Measurements from ENCODE around the gene SH3PXD2A.

The SH3PXD2A gene

DNA sequence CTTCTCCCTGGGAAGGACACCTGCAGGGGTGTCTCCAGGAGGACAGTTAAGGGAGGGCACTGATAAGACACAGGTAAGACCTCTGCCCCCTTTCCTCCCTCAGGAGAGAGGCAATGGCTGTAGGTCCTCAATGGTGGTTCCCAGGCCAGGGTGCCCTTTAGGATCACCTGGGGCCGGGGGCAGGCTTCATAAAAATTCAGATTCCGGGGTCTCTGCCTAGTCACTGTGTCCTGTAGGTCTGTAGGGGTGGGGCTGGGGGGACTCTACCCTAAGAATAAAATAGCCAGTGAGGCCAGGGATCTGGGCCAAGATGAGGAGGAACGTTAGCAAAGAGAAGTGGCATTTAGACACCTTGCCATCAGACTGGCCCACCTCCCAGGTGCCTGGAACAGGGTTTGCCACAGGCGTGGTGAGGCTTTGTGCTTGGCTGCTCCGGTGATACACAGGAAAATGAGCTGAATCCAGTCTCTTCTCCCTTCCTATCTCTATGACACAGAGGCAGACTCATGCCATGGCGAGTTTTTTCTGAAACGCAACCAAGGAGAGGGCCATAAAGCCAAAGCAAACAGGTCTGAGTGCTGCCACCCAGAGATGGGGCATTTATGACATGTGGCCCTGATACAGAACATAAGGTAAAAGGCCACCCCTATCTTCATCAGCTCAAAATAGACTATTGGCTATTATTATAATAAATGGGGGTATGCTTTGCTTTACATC lies 52.6 kb downstream of the SH3PXD2A start:
- TF ChIP-seq, protein P1, sequence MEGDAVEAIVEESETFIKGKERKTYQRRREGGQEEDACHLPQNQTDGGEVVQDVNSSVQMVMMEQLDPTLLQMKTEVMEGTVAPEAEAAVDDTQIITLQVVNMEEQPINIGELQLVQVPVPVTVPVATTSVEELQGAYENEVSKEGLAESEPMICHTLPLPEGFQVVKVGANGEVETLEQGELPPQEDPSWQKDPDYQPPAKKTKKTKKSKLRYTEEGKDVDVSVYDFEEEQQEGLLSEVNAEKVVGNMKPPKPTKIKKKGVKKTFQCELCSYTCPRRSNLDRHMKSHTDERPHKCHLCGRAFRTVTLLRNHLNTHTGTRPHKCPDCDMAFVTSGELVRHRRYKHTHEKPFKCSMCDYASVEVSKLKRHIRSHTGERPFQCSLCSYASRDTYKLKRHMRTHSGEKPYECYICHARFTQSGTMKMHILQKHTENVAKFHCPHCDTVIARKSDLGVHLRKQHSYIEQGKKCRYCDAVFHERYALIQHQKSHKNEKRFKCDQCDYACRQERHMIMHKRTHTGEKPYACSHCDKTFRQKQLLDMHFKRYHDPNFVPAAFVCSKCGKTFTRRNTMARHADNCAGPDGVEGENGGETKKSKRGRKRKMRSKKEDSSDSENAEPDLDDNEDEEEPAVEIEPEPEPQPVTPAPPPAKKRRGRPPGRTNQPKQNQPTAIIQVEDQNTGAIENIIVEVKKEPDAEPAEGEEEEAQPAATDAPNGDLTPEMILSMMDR (IDR thresholded peaks at IDR 0.05; ENCODE audit: low read depth, low read length) = no peak
- no peak for DNase-seq (ENCODE audit: low read depth in 2 of 2)
- no peak overlapping the region for H3K4me3 ChIP-seq (replicated peaks in 1 of 2; ENCODE audit: low read depth in 2 of 2, low read length in 2 of 2)

DNA sequence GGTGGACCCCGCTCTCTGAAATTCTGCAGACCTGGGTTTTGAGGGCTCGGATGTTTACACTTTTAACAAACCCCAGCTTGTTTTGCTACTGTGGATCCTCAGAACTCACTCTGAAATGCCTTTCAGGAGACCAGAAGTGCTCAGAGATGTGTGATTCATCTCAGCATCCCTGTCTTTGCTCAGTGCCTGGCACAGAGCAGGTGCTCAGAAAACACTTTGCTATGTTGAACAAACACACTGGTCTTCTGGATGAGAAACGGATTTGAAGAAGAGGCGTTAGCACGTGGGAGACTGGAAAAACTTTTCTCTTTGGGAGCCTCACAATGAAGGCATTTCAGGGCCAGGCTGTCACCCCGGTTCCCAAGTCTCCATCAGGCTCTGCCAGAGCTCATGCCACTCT lies 53.3 kb downstream of the SH3PXD2A start:
- no peak overlapping the region for H3K4me3 ChIP-seq (replicated peaks in 1 of 2; ENCODE audit: low read depth in 2 of 2, low read length in 2 of 2)
- TF ChIP-seq, protein P1 (IDR thresholded peaks at IDR 0.05; ENCODE audit: low read depth, low read length) = no peak
- DNase-seq (ENCODE audit: low read depth in 2 of 2) = no peak

DNA sequence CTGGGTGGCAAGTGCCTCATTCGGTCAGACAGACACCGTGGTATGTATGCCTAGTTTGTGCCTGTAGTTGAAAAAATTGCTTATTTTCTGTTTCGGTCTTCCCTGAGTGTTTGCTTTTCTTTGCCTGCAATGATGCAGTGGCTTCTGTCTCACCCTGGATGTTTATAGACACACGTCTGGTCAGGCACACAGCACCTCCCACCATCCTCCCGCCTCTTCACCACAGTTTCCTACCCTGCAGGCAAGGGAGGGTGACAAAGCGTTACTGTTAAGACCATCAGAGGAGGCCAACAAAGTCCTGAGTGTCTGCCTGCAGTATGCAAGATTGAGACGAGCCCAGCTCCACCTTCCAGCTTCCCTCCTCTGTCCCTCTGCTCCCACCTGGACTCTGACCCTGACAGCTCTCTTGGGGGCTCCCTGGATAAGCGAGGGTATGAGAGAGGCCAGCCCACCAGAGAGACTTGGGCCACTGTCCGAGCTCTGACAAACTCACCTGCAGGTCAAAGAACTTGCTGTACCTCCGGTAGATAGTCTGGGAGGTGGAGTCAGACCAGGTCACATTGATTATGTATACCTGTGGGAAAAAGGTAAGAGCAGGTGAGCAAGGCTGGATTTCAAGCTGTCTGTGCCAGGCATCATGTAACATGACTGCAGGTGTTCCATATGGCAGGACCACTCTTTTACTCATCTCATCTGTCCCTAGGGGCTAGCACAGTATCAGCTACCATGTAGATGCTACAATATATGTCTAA lies 54.4 kb downstream of the SH3PXD2A start:
- TF ChIP-seq, protein P1 (IDR thresholded peaks at IDR 0.05; ENCODE audit: low read depth, low read length) = no peak
- H3K4me3 ChIP-seq (replicated peaks in 1 of 2; ENCODE audit: low read depth in 2 of 2, low read length in 2 of 2) = no peak overlapping the region
- DNase-seq (ENCODE audit: low read depth in 2 of 2) = no peak

DNA sequence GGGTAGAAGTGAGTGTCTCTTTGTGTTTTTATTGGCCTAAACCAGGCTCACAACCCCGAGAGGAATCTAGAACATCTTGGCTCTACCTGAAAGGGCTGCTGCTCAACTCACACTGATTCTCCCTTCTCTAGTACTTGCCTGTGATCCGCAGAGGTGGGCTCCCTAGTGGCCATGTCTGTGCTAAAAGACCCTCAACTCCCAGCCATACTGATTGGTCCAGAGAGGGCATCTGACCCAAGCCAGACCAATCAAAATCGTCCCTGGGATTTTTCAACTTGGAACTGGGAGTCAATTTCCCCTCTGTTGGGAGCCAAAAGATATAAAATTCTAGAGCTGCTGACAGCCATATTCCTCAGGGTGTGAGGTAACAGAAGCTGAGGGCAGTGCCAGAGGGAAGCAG lies 55.3 kb downstream of the SH3PXD2A start:
- TF ChIP-seq, protein P1 (IDR thresholded peaks at IDR 0.05; ENCODE audit: low read depth, low read length) = no peak
- no peak overlapping the region for H3K4me3 ChIP-seq (replicated peaks in 1 of 2; ENCODE audit: low read depth in 2 of 2, low read length in 2 of 2)
- no peak for DNase-seq (ENCODE audit: low read depth in 2 of 2)

DNA sequence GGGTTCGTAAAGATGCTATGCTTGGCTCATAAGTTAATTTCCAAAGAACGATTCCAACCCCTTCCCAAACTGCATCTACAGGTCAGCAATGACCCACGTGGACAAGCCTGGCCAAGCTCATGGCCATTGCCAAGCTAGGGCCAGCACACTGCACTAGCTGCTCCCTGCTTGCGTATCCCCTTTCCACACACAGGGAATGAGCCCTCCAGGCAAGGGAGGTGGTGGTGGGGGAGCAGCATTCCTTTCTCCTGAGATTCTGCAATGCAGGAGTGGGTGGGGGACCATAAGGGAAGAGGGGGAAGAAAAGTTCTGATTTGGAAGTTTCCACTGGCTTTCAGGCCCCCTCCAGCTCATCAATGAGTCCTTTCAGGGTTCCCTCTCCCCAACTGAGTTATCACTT lies 56.0 kb downstream of the SH3PXD2A start:
- H3K4me3 ChIP-seq (replicated peaks in 1 of 2; ENCODE audit: low read depth in 2 of 2, low read length in 2 of 2) = no peak overlapping the region
- TF ChIP-seq, protein P1 (IDR thresholded peaks at IDR 0.05; ENCODE audit: low read depth, low read length) = no peak
- no peak for DNase-seq (ENCODE audit: low read depth in 2 of 2)

DNA sequence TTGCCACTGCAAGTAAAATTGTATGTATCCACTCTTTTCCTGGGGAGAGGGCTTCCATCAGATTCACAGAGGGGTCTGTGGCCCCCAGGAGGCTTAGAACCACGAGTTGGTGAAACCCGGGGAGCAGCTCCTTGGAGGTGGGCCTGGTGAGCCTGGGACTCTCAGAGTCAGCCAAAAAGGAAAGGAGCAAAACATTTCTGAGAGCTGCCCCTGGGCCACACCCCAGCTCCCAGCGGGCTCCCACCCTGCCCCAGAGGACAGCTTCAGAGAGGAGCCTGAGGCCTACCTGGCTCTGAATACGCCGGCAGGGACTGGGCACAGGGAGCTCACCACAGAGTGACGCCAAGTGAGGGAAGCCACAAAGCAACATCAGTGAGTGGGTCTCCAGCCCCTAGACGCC lies 56.9 kb downstream of the SH3PXD2A start:
- TF ChIP-seq, protein P1 (IDR thresholded peaks at IDR 0.05; ENCODE audit: low read depth, low read length) = no peak
- no peak overlapping the region for H3K4me3 ChIP-seq (replicated peaks in 1 of 2; ENCODE audit: low read depth in 2 of 2, low read length in 2 of 2)
- no peak for DNase-seq (ENCODE audit: low read depth in 2 of 2)

Data from cardiac fibroblast (primary cell).